Inferior parietal cortex (tissue), 1 donor: Measurements from ENCODE around the gene NBEAL2.
"Not testable (repeated sequence)": the region's sequence is repeated elsewhere in the genome, so short reads cannot be mapped to it uniquely, and the experiment has no call there.

Experiments
- DNase-seq: peaks from one replicate; pipeline ENCODE4 v3.0.0-alpha.2; 2016; ENCODE audit errors: extremely low spot score

Gene NBEAL2

GRCh38 chr3:47037302-47037701, 57.8 kb downstream of the NBEAL2 start:
- not testable (repeated sequence) for DNase-seq

GRCh38 chr3:47041114-47041513, 61.6 kb downstream of the NBEAL2 start:
- no peak for DNase-seq

DNA sequence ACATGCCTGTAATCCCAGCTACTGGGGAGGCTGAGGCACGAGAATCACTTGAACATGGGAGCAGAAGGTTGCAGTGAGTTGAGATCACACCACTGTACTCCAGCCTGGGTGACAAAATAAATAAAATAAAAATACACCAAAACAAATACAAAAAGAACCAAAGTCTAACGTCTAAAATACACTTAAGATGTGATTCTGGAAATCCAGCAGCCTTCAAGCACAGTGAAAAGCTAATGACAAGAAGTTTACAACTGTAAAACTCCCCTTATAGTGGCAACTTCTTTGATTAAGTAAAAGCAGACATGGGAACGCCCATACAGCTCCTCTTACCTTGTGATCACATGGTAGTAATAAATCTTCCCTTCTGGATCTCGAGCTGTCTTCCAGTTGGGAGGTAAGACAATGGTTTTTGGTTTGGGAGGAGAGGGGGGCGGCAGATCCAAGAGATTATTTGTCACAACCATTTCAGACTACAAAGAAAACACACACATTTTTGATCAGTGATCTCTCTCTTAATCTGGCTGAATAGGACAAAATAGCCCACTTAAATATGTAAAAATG, 62.8 kb downstream of the NBEAL2 start:
- DNase-seq = no peak

DNA sequence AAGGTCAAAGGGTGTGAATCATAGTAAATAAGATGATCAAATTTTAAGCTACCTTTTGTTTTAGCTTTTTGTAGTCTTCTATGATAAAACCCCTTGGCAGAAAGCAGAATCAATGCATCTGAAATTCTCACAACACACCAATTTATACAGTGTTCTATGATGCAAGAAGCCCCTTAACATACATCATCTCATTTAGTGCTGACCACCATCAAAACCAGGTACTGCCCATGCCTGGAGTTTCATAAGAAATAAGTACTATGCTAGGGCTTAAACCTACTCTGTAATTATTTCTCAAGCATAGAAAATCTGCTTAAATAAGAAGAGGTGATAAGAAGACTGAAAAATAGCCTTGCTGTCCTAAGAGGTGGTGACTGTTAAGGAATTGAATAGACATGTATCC, 67.6 kb downstream of the NBEAL2 start:
- no peak for DNase-seq

DNA sequence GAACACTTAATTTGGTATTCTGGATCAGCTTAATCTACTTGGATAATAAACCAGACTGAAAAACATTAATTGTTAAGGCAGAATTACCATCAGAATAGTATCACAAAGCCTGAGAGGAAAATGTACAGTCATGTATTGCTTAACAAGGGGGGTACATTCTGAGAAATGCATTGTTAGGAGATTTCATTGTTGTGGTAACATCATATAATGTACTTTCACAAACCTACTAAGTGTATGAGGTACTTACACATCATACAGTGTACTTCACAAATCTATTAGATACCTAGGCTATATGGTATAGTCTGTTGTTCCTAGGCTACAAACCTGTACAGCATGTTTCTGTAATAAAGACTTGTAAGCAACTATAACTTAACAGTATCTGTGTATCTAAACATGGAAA, 68.2 kb downstream of the NBEAL2 start:
- no peak for DNase-seq

- no peak for DNase-seq
These were observed 74.9 kb downstream of the NBEAL2 start for GRCh38 chr3:47054412-47054811.

- no peak for DNase-seq
These were observed 77.2 kb downstream of the NBEAL2 start for GRCh38 chr3:47056705-47057104.

- no peak for DNase-seq
These were observed 77.8 kb downstream of the NBEAL2 start for GRCh38 chr3:47057212-47057671.
